VCaP (cell line): ENCODE data around the gene KCNIP4.

Experiments
- H3K27ac ChIP-seq: fragments of 450-650 bp; 2 replicates; pipeline ENCODE4 v1.5.1; 2017
- TF ChIP-seq, protein P1 (sequence below): fragments of 450-650 bp; conservative IDR thresholded peaks from 2 replicates; pipeline ENCODE4 v1.5.1; 2017; ENCODE audit warnings: mild to moderate bottlenecking, moderate library complexity

KCNIP4 gene

DNA sequence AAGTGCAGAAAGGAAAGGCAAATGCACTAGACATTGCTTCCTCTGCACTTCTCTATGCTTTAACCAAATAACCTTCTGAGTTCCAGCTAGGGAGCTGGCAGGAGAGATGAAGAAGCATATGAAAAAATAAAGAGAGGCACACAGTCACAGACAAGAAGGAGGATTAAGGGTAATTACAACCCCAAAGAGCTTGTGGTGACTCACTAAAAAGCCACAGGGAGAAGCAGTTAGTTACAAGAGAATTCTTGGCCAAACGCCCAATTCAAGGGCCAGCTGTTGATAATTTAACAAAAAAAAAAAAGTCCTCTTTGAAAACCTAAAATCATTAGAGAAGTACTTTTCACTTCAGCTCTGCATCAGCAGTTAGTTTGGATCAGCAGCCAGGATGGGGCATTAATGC lies 478.0 kb downstream of the KCNIP4 start:
- H3K27ac ChIP-seq, result no peak overlapping the region
- TF ChIP-seq, protein P1, sequence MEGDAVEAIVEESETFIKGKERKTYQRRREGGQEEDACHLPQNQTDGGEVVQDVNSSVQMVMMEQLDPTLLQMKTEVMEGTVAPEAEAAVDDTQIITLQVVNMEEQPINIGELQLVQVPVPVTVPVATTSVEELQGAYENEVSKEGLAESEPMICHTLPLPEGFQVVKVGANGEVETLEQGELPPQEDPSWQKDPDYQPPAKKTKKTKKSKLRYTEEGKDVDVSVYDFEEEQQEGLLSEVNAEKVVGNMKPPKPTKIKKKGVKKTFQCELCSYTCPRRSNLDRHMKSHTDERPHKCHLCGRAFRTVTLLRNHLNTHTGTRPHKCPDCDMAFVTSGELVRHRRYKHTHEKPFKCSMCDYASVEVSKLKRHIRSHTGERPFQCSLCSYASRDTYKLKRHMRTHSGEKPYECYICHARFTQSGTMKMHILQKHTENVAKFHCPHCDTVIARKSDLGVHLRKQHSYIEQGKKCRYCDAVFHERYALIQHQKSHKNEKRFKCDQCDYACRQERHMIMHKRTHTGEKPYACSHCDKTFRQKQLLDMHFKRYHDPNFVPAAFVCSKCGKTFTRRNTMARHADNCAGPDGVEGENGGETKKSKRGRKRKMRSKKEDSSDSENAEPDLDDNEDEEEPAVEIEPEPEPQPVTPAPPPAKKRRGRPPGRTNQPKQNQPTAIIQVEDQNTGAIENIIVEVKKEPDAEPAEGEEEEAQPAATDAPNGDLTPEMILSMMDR, result no peak

DNA sequence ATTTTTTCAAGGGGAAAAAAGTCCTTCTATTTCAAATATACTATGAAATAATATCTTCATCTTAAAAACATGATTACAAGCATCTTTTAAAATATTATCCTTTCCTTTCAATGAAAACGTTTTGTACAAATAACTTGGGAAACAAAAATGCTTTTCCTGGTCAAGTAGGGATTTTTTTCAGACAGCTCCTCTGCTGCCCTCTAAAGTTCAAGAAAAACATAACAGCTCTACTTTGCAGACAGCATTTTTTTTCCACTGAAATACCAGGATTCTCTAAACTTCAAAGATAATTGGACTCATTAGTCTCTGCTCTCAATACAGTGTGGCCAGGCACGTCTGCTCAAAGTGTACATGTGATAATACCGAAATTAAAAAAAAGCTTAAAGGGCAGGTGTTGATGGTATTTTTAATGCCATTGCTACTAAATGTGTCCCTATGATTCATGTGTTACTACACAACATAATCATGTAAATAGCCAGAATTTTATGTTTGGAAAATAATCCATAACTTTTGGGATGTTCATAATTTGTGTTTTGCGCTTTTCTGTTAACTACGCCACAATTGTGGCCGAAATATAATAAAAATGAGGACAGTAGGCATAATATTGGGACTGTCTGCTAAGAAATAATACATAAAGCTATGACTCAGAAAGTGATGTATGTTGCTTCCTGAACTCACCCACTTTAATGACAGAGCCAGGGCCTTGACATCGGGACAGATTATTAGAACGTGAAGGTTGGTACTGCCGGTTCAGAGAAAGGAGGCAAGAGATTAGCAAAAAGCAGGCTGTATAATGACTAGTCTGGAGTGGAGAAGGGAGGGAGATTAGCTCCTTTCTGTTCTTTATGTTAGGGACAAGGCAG lies 478.9 kb downstream of the KCNIP4 start:
- no peak overlapping the region for H3K27ac ChIP-seq
- TF ChIP-seq, protein P1, result peak; percentile 84

DNA sequence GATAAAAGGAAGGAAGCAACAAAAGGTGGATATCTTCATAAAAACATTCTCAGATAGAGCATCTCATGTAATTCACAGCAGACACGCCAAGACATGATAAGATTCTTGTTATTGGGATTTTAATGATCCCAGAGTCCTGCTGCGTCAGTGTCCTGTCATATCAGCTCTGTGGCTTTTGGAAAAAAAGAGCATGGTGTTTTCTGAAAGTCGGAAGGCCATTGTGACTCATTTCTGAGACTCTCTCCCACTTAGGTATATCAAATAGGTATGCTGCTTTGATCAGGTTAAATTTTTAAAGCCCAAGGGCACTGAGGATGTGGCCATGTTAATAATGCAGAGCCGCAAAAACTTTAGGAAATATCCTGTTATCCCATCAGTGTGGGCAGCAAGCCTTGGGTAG lies 481.0 kb downstream of the KCNIP4 start:
- no peak overlapping the region for H3K27ac ChIP-seq
- TF ChIP-seq, protein P1, result no peak

DNA sequence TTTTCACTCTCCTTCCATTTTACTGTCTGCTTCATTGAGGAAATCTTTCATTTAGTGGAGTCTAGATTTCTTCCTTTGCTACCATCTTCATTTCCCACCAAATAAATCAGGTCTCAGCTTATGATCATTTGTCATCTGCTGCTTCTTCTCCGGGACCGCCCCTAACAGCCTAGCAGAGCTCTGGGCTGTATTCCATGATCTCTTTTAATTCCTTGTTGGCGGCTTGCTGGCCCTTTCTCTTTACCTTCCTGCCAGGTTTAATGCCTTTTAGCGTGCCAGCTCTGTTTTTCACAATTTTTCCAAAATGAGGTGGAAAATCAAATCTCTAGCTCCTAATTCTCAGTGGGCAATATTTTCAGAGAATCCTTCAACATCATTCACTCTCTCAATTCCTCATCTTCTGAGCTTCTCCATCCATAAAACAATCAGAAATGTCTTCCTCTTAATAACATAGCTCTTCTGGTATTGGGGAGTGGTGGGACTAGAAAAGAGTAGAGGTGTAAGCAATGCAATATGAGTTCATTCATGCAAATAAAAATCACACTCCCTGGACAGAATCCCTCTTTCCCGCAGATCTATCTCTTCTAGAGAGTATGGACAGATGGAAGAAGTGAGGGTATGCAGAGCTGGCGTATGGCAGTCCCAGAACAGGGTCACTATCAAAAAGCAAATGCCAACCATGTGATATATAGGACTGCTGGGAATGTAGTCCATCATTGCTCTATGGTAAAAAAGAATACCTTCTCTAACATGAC lies 491.3 kb downstream of the KCNIP4 start:
- TF ChIP-seq, protein P1, result no peak
- no peak overlapping the region for H3K27ac ChIP-seq

DNA sequence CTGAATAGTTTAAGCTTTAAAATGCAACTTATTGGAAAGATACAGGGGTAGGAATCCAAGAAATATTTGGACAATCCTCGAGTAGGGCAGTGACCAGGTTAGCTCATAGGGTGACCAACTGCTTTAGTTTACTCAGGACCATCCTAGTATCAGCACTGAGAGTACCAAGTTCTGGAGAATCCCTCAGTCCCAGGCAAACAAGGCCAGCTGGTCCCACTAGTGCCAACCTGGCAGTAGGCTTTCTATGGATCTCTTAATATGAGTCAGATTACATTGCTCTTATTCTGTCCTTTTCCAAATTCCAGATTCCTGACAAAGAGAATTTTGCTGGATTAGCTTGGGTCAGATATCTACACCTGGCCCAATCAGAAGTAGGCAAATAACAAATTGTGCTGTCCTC lies 493.7 kb downstream of the KCNIP4 start:
- TF ChIP-seq, protein P1, result no peak
- no peak overlapping the region for H3K27ac ChIP-seq

DNA sequence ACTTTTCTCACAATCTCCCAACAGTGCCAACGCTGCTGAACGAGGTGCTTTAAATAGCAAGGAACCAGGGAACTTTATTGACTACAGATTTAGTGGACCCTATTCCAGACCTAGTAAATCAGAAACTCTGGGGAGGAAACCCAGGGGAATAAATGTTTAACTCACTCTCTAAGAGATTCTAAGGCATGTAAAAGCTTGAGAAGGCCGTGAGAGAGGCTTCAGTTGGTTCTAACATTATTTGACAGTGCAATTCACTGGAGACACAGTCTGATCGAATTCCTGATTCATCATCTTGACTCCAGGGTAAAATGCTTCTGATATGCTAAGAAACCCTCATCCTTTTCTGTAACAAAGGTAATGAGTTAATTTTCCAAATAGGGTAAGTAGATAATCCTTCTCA lies 494.4 kb downstream of the KCNIP4 start:
- TF ChIP-seq, protein P1, result no peak

DNA sequence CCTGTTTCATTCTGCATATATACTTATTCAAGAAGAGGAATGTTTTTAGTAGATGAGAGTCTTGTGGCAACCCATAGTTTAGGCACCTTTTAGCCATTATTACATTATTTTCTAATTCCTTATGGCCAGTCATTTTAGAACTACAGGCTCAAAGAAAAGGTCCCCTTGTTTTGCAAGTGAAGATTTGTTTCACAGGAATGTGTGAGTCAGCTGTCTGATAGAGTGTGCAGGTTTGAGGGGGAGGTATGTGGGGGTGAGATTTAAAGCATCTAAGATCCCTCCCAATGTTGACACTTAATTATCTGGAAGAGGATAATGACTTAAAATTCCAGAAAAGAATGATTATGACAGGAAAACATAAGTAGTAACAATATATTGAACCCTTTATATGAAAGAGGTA lies 495.6 kb downstream of the KCNIP4 start:
- no peak overlapping the region for H3K27ac ChIP-seq
- TF ChIP-seq, protein P1, result no peak

More for the DNA sequence above, 494.4 kb downstream of the KCNIP4 start:
- no peak overlapping the region for H3K27ac ChIP-seq
